GM23338 (cell line): ENCODE measurements around the gene HSD11B1L.

ENCODE experiments used
- CREB1 ChIP-seq: fragments of 250-450 bp; sonication (Bioruptor Pico); IDR thresholded peaks from 2 replicates; pipeline ENCODE4 v1.5.0; 2020; ENCODE audit warnings: low read depth, mild to moderate bottlenecking, moderate library complexity
- EZH2 ChIP-seq: fragments of 200-600 bp; sonication (generic); IDR thresholded peaks from one replicate; pipeline ENCODE4 v1.8.0; 2017; ENCODE audit warnings: antibody characterized with exemption, mild to moderate bottlenecking, low read depth; ENCODE audit not compliant: unreplicated experiment
- EZH2phosphoT487 ChIP-seq: fragments of 200-600 bp; sonication (generic); IDR thresholded peaks from one replicate; pipeline ENCODE4 v1.8.1; 2018; ENCODE audit warnings: antibody characterized with exemption; ENCODE audit not compliant: unreplicated experiment
- POLR2AphosphoS5 ChIP-seq: IDR thresholded peaks from 2 replicates; pipeline ENCODE4 v1.6.1; 2016; ENCODE audit warnings: antibody characterized with exemption, low read depth
- STAT1 ChIP-seq: IDR thresholded peaks from one replicate; pipeline ENCODE4 v1.6.1; 2016; ENCODE audit warnings: antibody characterized with exemption; ENCODE audit not compliant: unreplicated experiment
- ZNF114 ChIP-seq: fragments of 250-450 bp; sonication (Bioruptor Pico); IDR thresholded peaks from 2 replicates; pipeline ENCODE4 v1.5.0; 2020; ENCODE audit warnings: mild to moderate bottlenecking, moderate library complexity
- ZNF331 ChIP-seq: fragments of 250-450 bp; sonication (Bioruptor Pico); IDR thresholded peaks from 2 replicates; pipeline ENCODE4 v1.5.0; 2020; ENCODE audit warnings: low read depth, mild to moderate bottlenecking, moderate library complexity
- TF ChIP-seq, protein P1 (sequence below), 2 experiments: fragments of 200-600 bp in 1 of 2; sonication (generic) in 1 of 2; conservative IDR thresholded peaks; 2 replicates each; pipeline versions ENCODE4 v1.5.1 to v1.6.1; 2016 to 2017; ENCODE audit warnings: antibody characterized with exemption in 2 of 2, low read depth in 2 of 2, mild to moderate bottlenecking in 2 of 2, moderate library complexity in 1 of 2
- TF ChIP-seq, protein P2 (sequence below): IDR thresholded peaks from 2 replicates; pipeline ENCODE4 v1.6.1; 2016; ENCODE audit warnings: antibody characterized with exemption
- TF ChIP-seq, protein P3 (sequence below): IDR thresholded peaks from one replicate; pipeline ENCODE4 v1.6.1; 2018; ENCODE audit warnings: antibody characterized with exemption; ENCODE audit not compliant: unreplicated experiment

DNA sequence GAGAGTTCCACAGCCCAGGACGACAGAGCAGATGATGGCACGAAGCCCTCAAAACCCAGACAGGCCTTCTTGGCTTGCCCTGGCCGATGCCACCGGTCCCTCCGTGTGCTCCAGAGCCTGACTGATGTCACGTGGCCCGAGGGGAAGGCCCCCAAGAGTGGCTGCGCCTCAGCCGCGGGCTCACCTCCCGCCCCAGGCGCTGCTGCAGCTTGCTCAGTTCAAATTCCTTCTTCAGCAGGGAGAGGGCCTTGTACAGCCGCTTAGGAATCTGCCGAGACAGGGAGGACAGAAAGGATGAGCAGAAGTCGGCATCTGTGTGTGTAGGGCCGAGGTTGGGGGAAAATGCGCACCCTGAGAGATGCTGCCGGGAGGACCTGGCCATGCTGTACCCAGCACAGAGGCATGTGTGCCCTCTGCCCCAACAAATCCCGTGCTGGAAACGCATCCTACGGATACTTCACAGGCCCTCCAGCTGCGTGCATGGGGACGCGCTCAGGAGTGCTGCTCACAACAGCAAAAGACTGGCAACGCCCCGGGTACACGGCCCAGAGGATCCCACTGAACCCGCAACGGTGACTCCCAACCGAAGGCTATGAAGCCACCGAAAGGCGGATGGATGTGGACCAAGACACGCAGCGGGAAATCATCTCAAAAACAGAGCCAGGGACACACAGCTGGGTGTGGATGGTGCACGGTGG is 26.2 kb downstream of the HSD11B1L start:
- TF ChIP-seq, protein P1, sequence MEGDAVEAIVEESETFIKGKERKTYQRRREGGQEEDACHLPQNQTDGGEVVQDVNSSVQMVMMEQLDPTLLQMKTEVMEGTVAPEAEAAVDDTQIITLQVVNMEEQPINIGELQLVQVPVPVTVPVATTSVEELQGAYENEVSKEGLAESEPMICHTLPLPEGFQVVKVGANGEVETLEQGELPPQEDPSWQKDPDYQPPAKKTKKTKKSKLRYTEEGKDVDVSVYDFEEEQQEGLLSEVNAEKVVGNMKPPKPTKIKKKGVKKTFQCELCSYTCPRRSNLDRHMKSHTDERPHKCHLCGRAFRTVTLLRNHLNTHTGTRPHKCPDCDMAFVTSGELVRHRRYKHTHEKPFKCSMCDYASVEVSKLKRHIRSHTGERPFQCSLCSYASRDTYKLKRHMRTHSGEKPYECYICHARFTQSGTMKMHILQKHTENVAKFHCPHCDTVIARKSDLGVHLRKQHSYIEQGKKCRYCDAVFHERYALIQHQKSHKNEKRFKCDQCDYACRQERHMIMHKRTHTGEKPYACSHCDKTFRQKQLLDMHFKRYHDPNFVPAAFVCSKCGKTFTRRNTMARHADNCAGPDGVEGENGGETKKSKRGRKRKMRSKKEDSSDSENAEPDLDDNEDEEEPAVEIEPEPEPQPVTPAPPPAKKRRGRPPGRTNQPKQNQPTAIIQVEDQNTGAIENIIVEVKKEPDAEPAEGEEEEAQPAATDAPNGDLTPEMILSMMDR (conservative IDR thresholded peaks at IDR 0.05; ENCODE audit: low read depth in 2 of 2) = no peak
- TF ChIP-seq POLR2AphosphoS5 (no peak), EZH2 (no peak), ZNF114 (CRISPR knock-in tag) (no peak), EZH2phosphoT487 (no peak), STAT1 (no peak), ZNF331 (CRISPR knock-in tag) (no peak), CREB1 (no peak)
- TF ChIP-seq, protein P2, sequence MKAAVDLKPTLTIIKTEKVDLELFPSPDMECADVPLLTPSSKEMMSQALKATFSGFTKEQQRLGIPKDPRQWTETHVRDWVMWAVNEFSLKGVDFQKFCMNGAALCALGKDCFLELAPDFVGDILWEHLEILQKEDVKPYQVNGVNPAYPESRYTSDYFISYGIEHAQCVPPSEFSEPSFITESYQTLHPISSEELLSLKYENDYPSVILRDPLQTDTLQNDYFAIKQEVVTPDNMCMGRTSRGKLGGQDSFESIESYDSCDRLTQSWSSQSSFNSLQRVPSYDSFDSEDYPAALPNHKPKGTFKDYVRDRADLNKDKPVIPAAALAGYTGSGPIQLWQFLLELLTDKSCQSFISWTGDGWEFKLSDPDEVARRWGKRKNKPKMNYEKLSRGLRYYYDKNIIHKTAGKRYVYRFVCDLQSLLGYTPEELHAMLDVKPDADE = no peak
- TF ChIP-seq, protein P3, sequence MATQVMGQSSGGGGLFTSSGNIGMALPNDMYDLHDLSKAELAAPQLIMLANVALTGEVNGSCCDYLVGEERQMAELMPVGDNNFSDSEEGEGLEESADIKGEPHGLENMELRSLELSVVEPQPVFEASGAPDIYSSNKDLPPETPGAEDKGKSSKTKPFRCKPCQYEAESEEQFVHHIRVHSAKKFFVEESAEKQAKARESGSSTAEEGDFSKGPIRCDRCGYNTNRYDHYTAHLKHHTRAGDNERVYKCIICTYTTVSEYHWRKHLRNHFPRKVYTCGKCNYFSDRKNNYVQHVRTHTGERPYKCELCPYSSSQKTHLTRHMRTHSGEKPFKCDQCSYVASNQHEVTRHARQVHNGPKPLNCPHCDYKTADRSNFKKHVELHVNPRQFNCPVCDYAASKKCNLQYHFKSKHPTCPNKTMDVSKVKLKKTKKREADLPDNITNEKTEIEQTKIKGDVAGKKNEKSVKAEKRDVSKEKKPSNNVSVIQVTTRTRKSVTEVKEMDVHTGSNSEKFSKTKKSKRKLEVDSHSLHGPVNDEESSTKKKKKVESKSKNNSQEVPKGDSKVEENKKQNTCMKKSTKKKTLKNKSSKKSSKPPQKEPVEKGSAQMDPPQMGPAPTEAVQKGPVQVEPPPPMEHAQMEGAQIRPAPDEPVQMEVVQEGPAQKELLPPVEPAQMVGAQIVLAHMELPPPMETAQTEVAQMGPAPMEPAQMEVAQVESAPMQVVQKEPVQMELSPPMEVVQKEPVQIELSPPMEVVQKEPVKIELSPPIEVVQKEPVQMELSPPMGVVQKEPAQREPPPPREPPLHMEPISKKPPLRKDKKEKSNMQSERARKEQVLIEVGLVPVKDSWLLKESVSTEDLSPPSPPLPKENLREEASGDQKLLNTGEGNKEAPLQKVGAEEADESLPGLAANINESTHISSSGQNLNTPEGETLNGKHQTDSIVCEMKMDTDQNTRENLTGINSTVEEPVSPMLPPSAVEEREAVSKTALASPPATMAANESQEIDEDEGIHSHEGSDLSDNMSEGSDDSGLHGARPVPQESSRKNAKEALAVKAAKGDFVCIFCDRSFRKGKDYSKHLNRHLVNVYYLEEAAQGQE = no peak
